HG02885 (cell line): ENCODE results near the gene CLEC4A.
"Not testable (repeated sequence)": the region's sequence is repeated elsewhere in the genome, so short reads cannot be mapped to it uniquely, and the experiment has no call there.

ENCODE experiments used
- ATAC-seq: cut with Tn5 transposase; IDR thresholded peaks from one replicate; pipeline ENCODE4 v1.9.1; 2021; ENCODE audit warnings: mild to moderate bottlenecking; ENCODE audit not compliant: unreplicated experiment, poor library complexity

The CLEC4A gene

GRCh38 chr12:8123124-8123912 lies at the start of gene CLEC4A:
CLEC4A (plus strand) TSS chr12:8123617; CDS start chr12:8123879, 262 bp downstream.
- no peak for ATAC-seq

GRCh38 chr12:8075935-8076334 lies 47.5 kb upstream of the CLEC4A start:
- no peak for ATAC-seq

- no peak for ATAC-seq
These were observed 47.1 kb upstream of the CLEC4A start for GRCh38 chr12:8076366-8076765.

- no peak for ATAC-seq
These were observed 46.2 kb upstream of the CLEC4A start for GRCh38 chr12:8077207-8077606.

- ATAC-seq: no peak
These were observed 45.0 kb upstream of the CLEC4A start for GRCh38 chr12:8078398-8078797.

- no peak for ATAC-seq
These were observed 44.5 kb upstream of the CLEC4A start for GRCh38 chr12:8078916-8079315.

GRCh38 chr12:8080120-8080519 lies 43.3 kb upstream of the CLEC4A start:
- ATAC-seq: no peak

- ATAC-seq: no peak
These were observed 42.0 kb upstream of the CLEC4A start for GRCh38 chr12:8081251-8081920.

GRCh38 chr12:8082808-8083100 lies 40.7 kb upstream of the CLEC4A start:
- no peak for ATAC-seq

GRCh38 chr12:8084351-8084750 lies 39.1 kb upstream of the CLEC4A start:
- not testable (repeated sequence) for ATAC-seq

- ATAC-seq: no peak
These were observed 35.8 kb upstream of the CLEC4A start for GRCh38 chr12:8087666-8088065.

- peak; percentile 74 for ATAC-seq
These were observed 34.8 kb upstream of the CLEC4A start for GRCh38 chr12:8088574-8088973.

- ATAC-seq: not testable (repeated sequence)
These were observed 34.1 kb upstream of the CLEC4A start for GRCh38 chr12:8089277-8089676.

GRCh38 chr12:8089716-8090115 lies 33.7 kb upstream of the CLEC4A start:
- no peak for ATAC-seq

GRCh38 chr12:8093291-8093690 lies 30.1 kb upstream of the CLEC4A start:
- ATAC-seq: no peak

GRCh38 chr12:8096281-8096915 lies 27.0 kb upstream of the CLEC4A start:
- no peak for ATAC-seq

- ATAC-seq: no peak
These were observed 24.2 kb upstream of the CLEC4A start for GRCh38 chr12:8099235-8099634.

- no peak for ATAC-seq
These were observed 14.5 kb upstream of the CLEC4A start for GRCh38 chr12:8108808-8109398.

- ATAC-seq: not testable (repeated sequence)
These were observed 10.3 kb upstream of the CLEC4A start for GRCh38 chr12:8113117-8113516.

GRCh38 chr12:8120072-8120713 lies 3.2 kb upstream of the CLEC4A start:
- ATAC-seq: no peak

GRCh38 chr12:8127138-8127537 lies 3.7 kb downstream of the CLEC4A start:
- ATAC-seq: no peak
